HEK293T (cell line): Measurements from ENCODE around the gene ARHGEF19.
"Not testable (repeated sequence)": the region's sequence is repeated elsewhere in the genome, so short reads cannot be mapped to it uniquely, and the experiment has no call there.

ENCODE experiments used
- BHLHE40 ChIP-seq: fragments of 450-650 bp; IDR thresholded peaks from 2 replicates; pipeline ENCODE4 v1.6.1; 2016; ENCODE audit warnings: mild to moderate bottlenecking, moderate library complexity, borderline replicate concordance
- HDGF ChIP-seq: fragments of 450-650 bp; IDR thresholded peaks from 2 replicates; pipeline ENCODE4 v1.6.1; 2017; ENCODE audit warnings: antibody characterized with exemption, borderline replicate concordance
- SUZ12 ChIP-seq: fragments of 450-650 bp; IDR thresholded peaks from 2 replicates; pipeline ENCODE4 v1.6.1; 2016; ENCODE audit warnings: mild to moderate bottlenecking
- ZNF384 ChIP-seq: fragments of 450-650 bp; IDR thresholded peaks from 2 replicates; pipeline ENCODE4 v1.6.1; 2016

DNA sequence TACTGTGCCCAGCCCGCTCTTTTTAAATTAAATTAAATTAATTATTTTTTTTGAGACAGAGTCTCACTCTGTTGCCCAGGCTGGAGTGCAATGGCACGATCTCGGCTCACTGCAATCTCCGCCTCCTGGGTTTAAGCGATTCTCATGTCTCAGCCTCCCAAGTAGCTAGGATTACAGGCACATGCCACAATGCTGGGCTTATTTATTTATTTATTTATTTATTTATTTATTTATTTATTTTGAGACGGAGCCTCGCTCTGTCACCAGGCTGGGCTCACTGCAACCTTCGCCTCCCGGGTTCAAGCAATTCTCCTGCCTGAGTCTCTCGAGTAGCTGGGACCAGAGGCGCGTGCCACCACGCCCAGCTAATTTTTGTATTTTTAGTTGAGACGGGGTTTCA lies 10.3 kb upstream of the ARHGEF19 start:
- not testable (repeated sequence) for TF ChIP-seq SUZ12, HDGF, BHLHE40, ZNF384
